ENCODE data around the gene ARID1A. TPM values are rescaled to one million over a fixed set of nuclear protein-coding genes. Genes with fewer than 3 reads are reported as not detected.

ARID1A gene
- total and polyA plus RNA-seq, 2 donors (not counting 3 experiments of a cell fraction or from before 2014, with no cell fraction given): 36.9 to 77.2 TPM

DNA sequence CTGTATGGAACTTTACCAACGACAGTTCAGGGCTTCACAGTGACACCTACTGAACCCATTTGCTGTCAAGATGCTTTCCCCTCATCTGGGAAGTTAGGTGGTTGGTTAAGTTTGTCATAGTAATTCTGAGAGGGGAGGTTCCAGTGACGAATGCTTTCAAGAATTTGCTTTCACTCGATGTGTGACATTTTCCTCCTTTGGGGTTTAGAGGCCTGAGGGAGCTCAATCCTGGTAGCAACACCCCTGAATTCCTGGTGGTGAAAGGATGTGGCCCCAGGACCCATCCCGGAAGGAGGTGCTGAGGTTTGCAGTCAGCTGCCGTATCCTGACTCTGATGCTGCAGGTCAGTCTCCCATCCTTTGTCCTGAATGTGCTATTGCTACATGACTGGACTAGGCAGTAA lies 94.7 kb downstream of the ARID1A start:
- Histone ChIP-seq H2AFZ (ENCODE audit: low read depth, low read length) (no peak overlapping the region), H3K4me1 (ENCODE audit: control insufficient read depth, extremely low read depth, insufficient read depth, low read length) (peaks cover 32% of the 10 kb centered on the region), H4K20me1 (replicated peaks; ENCODE audit: control insufficient read depth, extremely low read depth, insufficient read depth, low read length) (no peaks in the 10 kb centered on the region), H3K36me3 (ENCODE audit: control insufficient read depth in 2 of 2, extremely low read depth in 1 of 2, insufficient read depth in 2 of 2, low read length in 2 of 2) (peaks cover 0 to 8% of the 10 kb centered on the region in 2 experiments), H3K9ac (replicated peaks; ENCODE audit: extremely low read depth, insufficient read depth, low read length) (no peak overlapping the region), H3K4me2 (ENCODE audit: insufficient read depth, low read length) (no peak overlapping the region), H3K9me3 (replicated peaks; ENCODE audit: control insufficient read depth, insufficient read depth, low read length) (no peaks in the 10 kb centered on the region), H3K27ac (ENCODE audit: insufficient read depth, low read depth, low read length) (no peak overlapping the region), H3K9me1 (replicated peaks; ENCODE audit: control insufficient read depth, extremely low read depth, insufficient read depth, low read length) (no peaks in the 10 kb centered on the region), H3K4me3 (replicated peaks in 1 of 3; ENCODE audit: insufficient read depth in 1 of 3, low read depth in 1 of 3, low read length in 3 of 3) (no peak overlapping the region), H3K79me2 (ENCODE audit: control insufficient read depth, insufficient read depth, low read length) (no peaks in the 10 kb centered on the region), H3K27me3 (ENCODE audit: control insufficient read depth in 2 of 2, insufficient read depth in 2 of 2, low read length in 2 of 2) (no peaks in the 10 kb centered on the region)
- ChIA-PET CTCF (interaction anchor here (0.9 to 9.4 kb wide), 8 partner anchors 9 to 186 kb away, joined by 3 to 428 read pairs (median 54); partner anchors contain the start of gene ARID1A), POLR2A (interaction anchor here (1.1 kb wide), 1 partner anchor 98 kb away, joined by 4 read pairs; no protein-coding TSS in a partner anchor)
- no peak for FAIRE-seq
- BruUV-seq (replicated peaks): no TSS peak
- dilution Hi-C loops (cut with MboI; ENCODE audit: extremely low pct_ligation_motif_present, low sequenced_read_pairs): no loop called here
- no peak for DNase-seq (ENCODE audit: low read depth, low spot score)
- intact Hi-C loops (cut with micrococcal nuclease): no loop called here
- no peak for TF ChIP-seq FOS (IDR thresholded peaks at IDR 0.05; ENCODE audit: borderline replicate concordance, insufficient read depth, low read length)
- no peak for TF ChIP-seq MAX (IDR thresholded peaks at IDR 0.05; ENCODE audit: insufficient read depth, insufficient read length)
- TF ChIP-seq GATA2 (IDR thresholded peaks at IDR 0.05; ENCODE audit: insufficient read depth, insufficient read length, low read depth, low read length): no peak
- no peak for TF ChIP-seq POLR2AphosphoS5 (IDR thresholded peaks at IDR 0.05; ENCODE audit: insufficient read depth, low read depth, low read length)
- TF ChIP-seq JUN (IDR thresholded peaks at IDR 0.05; ENCODE audit: borderline replicate concordance, insufficient read depth, insufficient read length, low read depth): no peak
- no peak for TF ChIP-seq POLR2A (IDR thresholded peaks at IDR 0.05; ENCODE audit: low read depth, low read length)
- TF ChIP-seq MYC (IDR thresholded peaks at IDR 0.05; ENCODE audit: low read depth, low read length): no peak
- TF ChIP-seq EZH2 (IDR thresholded peaks at IDR 0.05; ENCODE audit: borderline replicate concordance, low read depth, low read length, severe bottlenecking): no peak
- no peak for TF ChIP-seq CTCF (IDR thresholded peaks at IDR 0.05; ENCODE audit: extremely low read depth in 1 of 2, insufficient read depth in 1 of 2, low read depth in 1 of 2, low read length in 2 of 2)
